HG03432 (cell line): ENCODE data around the gene SLC2A9.
"Not testable (repeated sequence)": the region's sequence is repeated elsewhere in the genome, so short reads cannot be mapped to it uniquely, and the experiment has no call there.

Source experiments
- ATAC-seq: cut with Tn5 transposase; IDR thresholded peaks from one replicate; pipeline ENCODE4 v1.9.1; 2021; ENCODE audit warnings: mild to moderate bottlenecking, moderate library complexity; ENCODE audit not compliant: unreplicated experiment

SLC2A9 gene

GRCh38 chr4:9933956-9934355, 87.3 kb downstream of the SLC2A9 start:
- no peak for ATAC-seq

- no peak for ATAC-seq
These were observed 88.1 kb downstream of the SLC2A9 start for GRCh38 chr4:9933184-9933583.

- ATAC-seq = no peak
These were observed 88.5 kb downstream of the SLC2A9 start for GRCh38 chr4:9932771-9933170.

- no peak for ATAC-seq
These were observed 90.2 kb downstream of the SLC2A9 start for GRCh38 chr4:9931146-9931545.

GRCh38 chr4:9929111-9929510, 92.2 kb downstream of the SLC2A9 start:
- ATAC-seq = no peak

GRCh38 chr4:9927341-9928007, 93.8 kb downstream of the SLC2A9 start:
- ATAC-seq = no peak

GRCh38 chr4:9926586-9926985, 94.7 kb downstream of the SLC2A9 start:
- ATAC-seq = no peak

GRCh38 chr4:9925750-9926439, 95.4 kb downstream of the SLC2A9 start:
- ATAC-seq = no peak

- ATAC-seq = no peak
These were observed 96.5 kb downstream of the SLC2A9 start for GRCh38 chr4:9924750-9925149.

- no peak for ATAC-seq
These were observed 98.0 kb downstream of the SLC2A9 start for GRCh38 chr4:9923195-9923812.

- ATAC-seq = no peak
These were observed 100.0 kb downstream of the SLC2A9 start for GRCh38 chr4:9921326-9921725.

GRCh38 chr4:9920029-9920428, 101.3 kb downstream of the SLC2A9 start:
- ATAC-seq = no peak

GRCh38 chr4:9919047-9919446, 102.2 kb downstream of the SLC2A9 start:
- no peak for ATAC-seq

- ATAC-seq = no peak
These were observed 102.8 kb downstream of the SLC2A9 start for GRCh38 chr4:9918484-9918883.

- ATAC-seq = no peak
These were observed 104.4 kb downstream of the SLC2A9 start for GRCh38 chr4:9916937-9917336.

- no peak for ATAC-seq
These were observed 105.0 kb downstream of the SLC2A9 start for GRCh38 chr4:9916346-9916745.

GRCh38 chr4:9913846-9914245, 107.5 kb downstream of the SLC2A9 start:
- ATAC-seq = no peak

- no peak for ATAC-seq
These were observed 114.3 kb downstream of the SLC2A9 start for GRCh38 chr4:9906996-9907395.

- ATAC-seq = no peak
These were observed 116.2 kb downstream of the SLC2A9 start for GRCh38 chr4:9904976-9905587.

- no peak for ATAC-seq
These were observed 118.0 kb downstream of the SLC2A9 start for GRCh38 chr4:9903317-9903716.

GRCh38 chr4:9901257-9901656, 120.0 kb downstream of the SLC2A9 start:
- no peak for ATAC-seq

- not testable (repeated sequence) for ATAC-seq
These were observed 120.7 kb downstream of the SLC2A9 start for GRCh38 chr4:9900633-9901032.
